Measurements from ENCODE around the gene SH3PXD2A.

Gene SH3PXD2A

GRCh38 chr10:103659674-103660363 lies 195.6 kb downstream of the SH3PXD2A start:
- TF ChIP-seq CTCF (conservative IDR thresholded peaks at IDR 0.05) (no peak), ZFX (IDR thresholded peaks at IDR 0.05) (no peak)
- H3K27ac ChIP-seq: peak overlapping the region; percentile 70

- TF ChIP-seq ZFX (IDR thresholded peaks at IDR 0.05): no peak
- TF ChIP-seq CTCF (conservative IDR thresholded peaks at IDR 0.05): no peak
- no peak overlapping the region for H3K27ac ChIP-seq
Observed at GRCh38 chr10:103658049-103658577, 197.3 kb downstream of the SH3PXD2A start.

- no peak overlapping the region for H3K27ac ChIP-seq
Observed at GRCh38 chr10:103657061-103657591, 198.2 kb downstream of the SH3PXD2A start.

GRCh38 chr10:103654925-103655324 lies 200.5 kb downstream of the SH3PXD2A start:
- no peak overlapping the region for H3K27ac ChIP-seq
- TF ChIP-seq CTCF (conservative IDR thresholded peaks at IDR 0.05) (no peak), ZFX (IDR thresholded peaks at IDR 0.05) (no peak)

More at GRCh38 chr10:103657061-103657591, 198.2 kb downstream of the SH3PXD2A start:
- TF ChIP-seq ZFX (IDR thresholded peaks at IDR 0.05): no peak
- no peak for TF ChIP-seq CTCF (conservative IDR thresholded peaks at IDR 0.05)

- H3K27ac ChIP-seq: no peak overlapping the region
Observed at GRCh38 chr10:103653581-103654037, 201.8 kb downstream of the SH3PXD2A start.

GRCh38 chr10:103652599-103653281 lies 202.6 kb downstream of the SH3PXD2A start:
- H3K27ac ChIP-seq: no peak overlapping the region
- TF ChIP-seq ZFX (IDR thresholded peaks at IDR 0.05): no peak
- TF ChIP-seq CTCF (conservative IDR thresholded peaks at IDR 0.05): no peak

More at GRCh38 chr10:103653581-103654037, 201.8 kb downstream of the SH3PXD2A start:
- TF ChIP-seq ZFX (IDR thresholded peaks at IDR 0.05) (no peak), CTCF (conservative IDR thresholded peaks at IDR 0.05) (no peak)

Data from C4-2B (cell line).